Fibroblast of mammary gland (primary cell): ENCODE data around the gene ANGEL1.

Experiments
- DNase-seq: peaks from one replicate; pipeline ENCODE4 v3.0.0-alpha.2; 2010; ENCODE audit warnings: low read depth
- H3K4me3 ChIP-seq: 2 replicates; pipeline ENCODE4 v1.5.1; 2011; ENCODE audit warnings: low read depth, mild to moderate bottlenecking, low read length, moderate library complexity; ENCODE audit not compliant: control insufficient read depth
- CTCF ChIP-seq: conservative IDR thresholded peaks from 2 replicates; pipeline ENCODE4 v1.5.1; 2011; ENCODE audit warnings: low read depth, low read length, inconsistent platforms; ENCODE audit not compliant: control insufficient read depth, insufficient read depth

The ANGEL1 gene

GRCh38 chr14:76784881-76785280 lies 27.8 kb downstream of the ANGEL1 start:
- peak; percentile 95 for TF ChIP-seq CTCF
- no peak overlapping the region for H3K4me3 ChIP-seq
- peak; percentile 78 for DNase-seq

- TF ChIP-seq CTCF, result no peak
- no peak overlapping the region for H3K4me3 ChIP-seq
- no peak for DNase-seq
Measured at GRCh38 chr14:76784266-76784874, 28.3 kb downstream of the ANGEL1 start.

GRCh38 chr14:76782885-76783566 lies 29.7 kb downstream of the ANGEL1 start:
- TF ChIP-seq CTCF, result no peak
- no peak overlapping the region for H3K4me3 ChIP-seq
- DNase-seq, result no peak

GRCh38 chr14:76782115-76782884 lies 30.4 kb downstream of the ANGEL1 start:
- TF ChIP-seq CTCF, result no peak

GRCh38 chr14:76781648-76782051 lies 31.0 kb downstream of the ANGEL1 start:
- DNase-seq, result no peak
- no peak for TF ChIP-seq CTCF
- H3K4me3 ChIP-seq, result no peak overlapping the region

More at GRCh38 chr14:76782115-76782884, 30.4 kb downstream of the ANGEL1 start:
- DNase-seq, result no peak
- no peak overlapping the region for H3K4me3 ChIP-seq

GRCh38 chr14:76780875-76781647 lies 31.6 kb downstream of the ANGEL1 start:
- H3K4me3 ChIP-seq, result no peak overlapping the region
- no peak for TF ChIP-seq CTCF
- DNase-seq, result peak; percentile 25
